T1000 (cell line): Measurements from ENCODE around the gene TMEM95.
"Not testable (repeated sequence)": the region's sequence is repeated elsewhere in the genome, so short reads cannot be mapped to it uniquely, and the experiment has no call there.

ENCODE experiments used
- DNase-seq: peaks from one replicate; lab custom pipeline; 2025; ENCODE audit warnings: mixed read lengths; lab: John Stamatoyannopoulos, UW

TMEM95 gene

GRCh38 chr17:7323731-7324437 lies 31.1 kb upstream of the TMEM95 start:
- DNase-seq, result peak; percentile 75

- DNase-seq, result no peak
Observed at GRCh38 chr17:7324438-7324779, 30.5 kb upstream of the TMEM95 start.

- DNase-seq, result no peak
Observed at GRCh38 chr17:7325031-7325528, 29.9 kb upstream of the TMEM95 start.

- no peak for DNase-seq
Observed at GRCh38 chr17:7326186-7326585, 28.8 kb upstream of the TMEM95 start.

- DNase-seq, result no peak
Observed at GRCh38 chr17:7327056-7327455, 27.9 kb upstream of the TMEM95 start.

GRCh38 chr17:7327501-7327900 lies 27.5 kb upstream of the TMEM95 start:
- no peak for DNase-seq

GRCh38 chr17:7328009-7328408 lies 26.9 kb upstream of the TMEM95 start:
- DNase-seq, result no peak

GRCh38 chr17:7328840-7329373 lies 26.0 kb upstream of the TMEM95 start, which contains the start of gene NEURL4:
Gene NEURL4, minus strand, starts transcription at chr17:7329335. Its CDS starts 23 bp downstream, at chr17:7329312.
- DNase-seq, result no peak

- DNase-seq, result peak; percentile 98
Observed at GRCh38 chr17:7329374-7329996, 25.5 kb upstream of the TMEM95 start.

GRCh38 chr17:7329997-7330637 lies 24.8 kb upstream of the TMEM95 start:
- DNase-seq, result peak; percentile 81

GRCh38 chr17:7330638-7331015 lies 24.3 kb upstream of the TMEM95 start:
- DNase-seq, result no peak

- DNase-seq, result no peak
Observed at GRCh38 chr17:7332111-7332510, 22.8 kb upstream of the TMEM95 start.

- DNase-seq, result not testable (repeated sequence)
Observed at GRCh38 chr17:7332600-7333069, 22.3 kb upstream of the TMEM95 start.

- DNase-seq, result no peak
Observed at GRCh38 chr17:7334938-7335538, 19.9 kb upstream of the TMEM95 start.

- DNase-seq, result not testable (repeated sequence)
Observed at GRCh38 chr17:7335765-7336164, 19.2 kb upstream of the TMEM95 start.

GRCh38 chr17:7336240-7337175 lies 18.4 kb upstream of the TMEM95 start, which contains the start of gene ACAP1:
Gene ACAP1, plus strand, starts transcription at chr17:7336529. Its CDS starts 206 bp downstream, at chr17:7336735.
- no peak for DNase-seq

- not testable (repeated sequence) for DNase-seq
Observed at GRCh38 chr17:7337600-7337999, 17.4 kb upstream of the TMEM95 start.

GRCh38 chr17:7340179-7340578 lies 14.8 kb upstream of the TMEM95 start:
- DNase-seq, result no peak

- DNase-seq, result no peak
Observed at GRCh38 chr17:7341842-7342241, 13.1 kb upstream of the TMEM95 start.

GRCh38 chr17:7343250-7343649 lies 11.7 kb upstream of the TMEM95 start:
- no peak for DNase-seq
